SK-N-SH (cell line): ENCODE measurements around the gene ARHGAP31. TPM values are rescaled to one million over a fixed set of nuclear protein-coding genes. Genes with fewer than 3 reads are reported as not detected.

ENCODE experiments used
- CTCF ChIA-PET: fragments of 300-600, 350-600 bp; formaldehyde crosslinking; extraction: SDS; loops from one replicate; lab custom pipeline; 2021; lab: Yijun Ruan, JAX
- POLR2A ChIA-PET: fragments of 350-600 bp; sonication (Branson Sonifier 250); formaldehyde crosslinking; extraction: SDS; loops from one replicate; lab custom pipeline; 2020; ENCODE audit warnings: antibody characterized with exemption, inconsistent platforms; lab: Yijun Ruan, JAX
- DNase-seq: peaks from one replicate; pipeline ENCODE4 v3.0.0; 2012
- H2AFZ ChIP-seq: fragments of 200-600 bp; sonication (generic); 2 replicates; pipeline ENCODE4 v1.8.1; 2016; ENCODE audit warnings: antibody characterized with exemption, mild to moderate bottlenecking, low read depth
- H3F3A ChIP-seq: fragments of 200-600 bp; sonication (generic); replicated peaks from 2 replicates; pipeline ENCODE3; 2016; ENCODE audit warnings: antibody characterized with exemption, mild to moderate bottlenecking; ENCODE audit not compliant: insufficient read depth
- H3K27ac ChIP-seq, 2 experiments: fragments of 200-500 bp in 1 of 2; fragments of 200-600 bp in 1 of 2; sonication (Bioruptor generic) in 1 of 2; sonication (generic), shearing (Covaris generic) in 1 of 2; 2 replicates each; pipeline versions ENCODE4 v1.5.1 to v1.6.1; 2014 to 2016; ENCODE audit warnings: low read depth in 2 of 2, inconsistent platforms in 1 of 2, low read length in 1 of 2, mild to moderate bottlenecking in 1 of 2, mixed read lengths in 1 of 2
- H3K27me3 ChIP-seq: fragments of 200-600 bp; sonication (generic), shearing (Covaris generic); 2 replicates; pipeline ENCODE4 v1.6.1; 2016; ENCODE audit warnings: mixed run types; ENCODE audit not compliant: insufficient read depth
- H3K36me3 ChIP-seq, 2 experiments: fragments of 200-500 bp in 1 of 2; fragments of 200-600 bp in 1 of 2; sonication (Bioruptor generic) in 1 of 2; sonication (generic) in 1 of 2; replicated peaks in 1 of 2; 2 replicates each; pipeline versions ENCODE3 to v1.5.1; 2014 to 2016; ENCODE audit warnings: low read length in 1 of 2, mild to moderate bottlenecking in 1 of 2; ENCODE audit not compliant: insufficient read depth in 2 of 2, control insufficient read depth in 1 of 2
- H3K4me1 ChIP-seq, 2 experiments: fragments of 200-500 bp in 1 of 2; fragments of 200-600 bp in 1 of 2; sonication (Bioruptor generic) in 1 of 2; sonication (generic), shearing (Covaris generic) in 1 of 2; 2 replicates each; pipeline versions ENCODE4 v1.5.1 to v1.6.1; 2014 to 2016; ENCODE audit warnings: low read depth in 1 of 2, low read length in 1 of 2, mixed run types in 1 of 2; ENCODE audit not compliant: insufficient read depth in 2 of 2, control insufficient read depth in 1 of 2
- H3K4me2 ChIP-seq: fragments of 200-600 bp; sonication (generic), shearing (Covaris generic); 2 replicates; pipeline ENCODE4 v1.6.1; 2017; ENCODE audit warnings: mixed run types
- H3K4me3 ChIP-seq, 2 experiments: fragments of 200-500 bp in 1 of 2; fragments of 200-600 bp in 1 of 2; sonication (Bioruptor generic) in 1 of 2; sonication (generic), shearing (Covaris generic) in 1 of 2; 2 replicates each; pipeline versions ENCODE4 v1.5.1 to v1.8.1; 2014 to 2016; ENCODE audit warnings: low read depth in 2 of 2, inconsistent platforms in 1 of 2, low read length in 1 of 2, mild to moderate bottlenecking in 1 of 2, mixed read lengths in 1 of 2, moderate library complexity in 1 of 2
- H3K79me2 ChIP-seq: fragments of 200-600 bp; sonication (generic); 2 replicates; pipeline ENCODE4 v1.8.1; 2017; ENCODE audit warnings: mild to moderate bottlenecking; ENCODE audit not compliant: insufficient read depth
- H3K9ac ChIP-seq: fragments of 200-600 bp; sonication (generic); 2 replicates; pipeline ENCODE4 v1.6.1; 2017; ENCODE audit warnings: mixed run types
- H3K9me2 ChIP-seq: fragments of 200-600 bp; sonication (generic); 2 replicates; pipeline ENCODE4 v1.6.1; 2017; ENCODE audit warnings: mixed run types
- H3K9me3 ChIP-seq: fragments of 200-600 bp; sonication (generic); 2 replicates; pipeline ENCODE4 v1.6.1; 2017; ENCODE audit warnings: mixed run types, mild to moderate bottlenecking, moderate library complexity
- H4K20me1 ChIP-seq: fragments of 200-600 bp; sonication (generic); 2 replicates; pipeline ENCODE4 v1.6.1; 2017; ENCODE audit warnings: mild to moderate bottlenecking, mixed run types; ENCODE audit not compliant: insufficient read depth
- CHD2 ChIP-seq: fragments of 150-350 bp; IDR thresholded peaks from 2 replicates; pipeline ENCODE4 v1.6.1; 2018; ENCODE audit warnings: low read length; ENCODE audit not compliant: partially characterized antibody
- EP300 ChIP-seq, 2 experiments: IDR thresholded peaks; 2 replicates each; pipeline versions ENCODE4 v1.4.0 to v1.6.1; 2012; ENCODE audit warnings: borderline replicate concordance in 1 of 2, low read depth in 1 of 2, low read length in 1 of 2
- FOXM1 ChIP-seq: IDR thresholded peaks from 2 replicates; pipeline ENCODE4 v1.4.0; 2012; ENCODE audit warnings: low read depth, mild to moderate bottlenecking
- MEF2A ChIP-seq: IDR thresholded peaks from 2 replicates; pipeline ENCODE4 v1.4.0; 2012; ENCODE audit warnings: low read depth, borderline replicate concordance
- PBX3 ChIP-seq: IDR thresholded peaks from 2 replicates; pipeline ENCODE4; 2012
- POLR2AphosphoS5 ChIP-seq: IDR thresholded peaks from 2 replicates; pipeline ENCODE4 v1.6.1; 2012; ENCODE audit warnings: low read depth, low read length
- RAD21 ChIP-seq: IDR thresholded peaks from 2 replicates; pipeline ENCODE4 v1.6.1; 2012; ENCODE audit warnings: mild to moderate bottlenecking, low read length
- RCOR1 ChIP-seq: fragments of 150-350 bp; IDR thresholded peaks from 2 replicates; pipeline ENCODE4 v1.6.1; 2017; ENCODE audit warnings: antibody characterized with exemption, low read length
- RFX5 ChIP-seq: IDR thresholded peaks from 2 replicates; pipeline ENCODE4 v1.6.1; 2012; ENCODE audit warnings: mild to moderate bottlenecking, improper control_type of control experiment, low read length
- TCF12 ChIP-seq: IDR thresholded peaks from 2 replicates; pipeline ENCODE4 v1.4.0; 2012
- TEAD4 ChIP-seq: IDR thresholded peaks from 2 replicates; pipeline ENCODE4 v1.4.0; 2012; ENCODE audit warnings: mild to moderate bottlenecking, borderline replicate concordance; ENCODE audit not compliant: insufficient read depth
- YY1 ChIP-seq: IDR thresholded peaks from 2 replicates; pipeline ENCODE4 v1.4.0; 2012; ENCODE audit warnings: low read depth, mild to moderate bottlenecking
- WGBS: methylation state at CpG from one replicate; pipeline ENCODE4 v1.1.6; 2017; ENCODE audit warnings: low lambda C conversion rate; 5-methylcytosine and 5-hydroxymethylcytosine counted together
- polyA plus RNA-seq, 3 experiments: library from polyadenylated mRNA; depleted of rRNA; stranded (reverse); fragments of >200 nt; gene quantifications; 2 replicates each; pipeline ENCODE4 v1.2.3, GENCODE V29; 2012
- TF ChIP-seq, protein P1 (sequence below): IDR thresholded peaks from 2 replicates; pipeline ENCODE4 v1.6.1; 2012; ENCODE audit warnings: mild to moderate bottlenecking, low read depth, low read length, moderate library complexity
- TF ChIP-seq, protein P2 (sequence below): fragments of 200-600 bp; sonication (generic); IDR thresholded peaks from 2 replicates; pipeline ENCODE4 v1.6.1; 2017; ENCODE audit warnings: antibody characterized with exemption, mild to moderate bottlenecking, moderate library complexity

The ARHGAP31 gene
- polyA plus RNA-seq, 1 of the 3 experiments (the other 2 are of a cell fraction), result 4.4 TPM

DNA sequence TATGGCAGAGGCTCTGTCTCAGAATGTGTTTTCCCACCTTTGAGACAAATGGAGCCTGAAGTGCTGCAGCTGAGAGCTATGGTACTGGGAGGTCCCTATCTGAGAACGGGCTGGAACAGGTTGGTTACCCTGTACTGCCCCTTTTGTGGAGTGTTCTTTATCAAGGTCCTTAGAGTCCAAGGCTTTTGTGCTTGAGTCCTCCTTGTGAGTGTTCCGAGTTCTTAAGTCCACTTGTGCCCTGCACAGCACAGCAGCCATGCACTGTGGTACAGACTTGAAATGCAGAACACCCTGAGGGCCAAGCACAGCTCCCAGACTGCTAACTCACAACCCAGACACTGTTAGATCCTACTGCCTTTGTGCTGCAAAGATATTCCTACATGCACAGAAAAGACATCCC, 67.8 kb downstream of the ARHGAP31 start:
- no peak for TF ChIP-seq PBX3
- TF ChIP-seq EP300 (IDR thresholded peaks at IDR 0.05; ENCODE audit: borderline replicate concordance in 1 of 2, low read depth in 1 of 2, low read length in 1 of 2), result no peak
- TF ChIP-seq, protein P1, sequence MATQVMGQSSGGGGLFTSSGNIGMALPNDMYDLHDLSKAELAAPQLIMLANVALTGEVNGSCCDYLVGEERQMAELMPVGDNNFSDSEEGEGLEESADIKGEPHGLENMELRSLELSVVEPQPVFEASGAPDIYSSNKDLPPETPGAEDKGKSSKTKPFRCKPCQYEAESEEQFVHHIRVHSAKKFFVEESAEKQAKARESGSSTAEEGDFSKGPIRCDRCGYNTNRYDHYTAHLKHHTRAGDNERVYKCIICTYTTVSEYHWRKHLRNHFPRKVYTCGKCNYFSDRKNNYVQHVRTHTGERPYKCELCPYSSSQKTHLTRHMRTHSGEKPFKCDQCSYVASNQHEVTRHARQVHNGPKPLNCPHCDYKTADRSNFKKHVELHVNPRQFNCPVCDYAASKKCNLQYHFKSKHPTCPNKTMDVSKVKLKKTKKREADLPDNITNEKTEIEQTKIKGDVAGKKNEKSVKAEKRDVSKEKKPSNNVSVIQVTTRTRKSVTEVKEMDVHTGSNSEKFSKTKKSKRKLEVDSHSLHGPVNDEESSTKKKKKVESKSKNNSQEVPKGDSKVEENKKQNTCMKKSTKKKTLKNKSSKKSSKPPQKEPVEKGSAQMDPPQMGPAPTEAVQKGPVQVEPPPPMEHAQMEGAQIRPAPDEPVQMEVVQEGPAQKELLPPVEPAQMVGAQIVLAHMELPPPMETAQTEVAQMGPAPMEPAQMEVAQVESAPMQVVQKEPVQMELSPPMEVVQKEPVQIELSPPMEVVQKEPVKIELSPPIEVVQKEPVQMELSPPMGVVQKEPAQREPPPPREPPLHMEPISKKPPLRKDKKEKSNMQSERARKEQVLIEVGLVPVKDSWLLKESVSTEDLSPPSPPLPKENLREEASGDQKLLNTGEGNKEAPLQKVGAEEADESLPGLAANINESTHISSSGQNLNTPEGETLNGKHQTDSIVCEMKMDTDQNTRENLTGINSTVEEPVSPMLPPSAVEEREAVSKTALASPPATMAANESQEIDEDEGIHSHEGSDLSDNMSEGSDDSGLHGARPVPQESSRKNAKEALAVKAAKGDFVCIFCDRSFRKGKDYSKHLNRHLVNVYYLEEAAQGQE, result no peak
- no peak for TF ChIP-seq RFX5
- TF ChIP-seq, protein P2, sequence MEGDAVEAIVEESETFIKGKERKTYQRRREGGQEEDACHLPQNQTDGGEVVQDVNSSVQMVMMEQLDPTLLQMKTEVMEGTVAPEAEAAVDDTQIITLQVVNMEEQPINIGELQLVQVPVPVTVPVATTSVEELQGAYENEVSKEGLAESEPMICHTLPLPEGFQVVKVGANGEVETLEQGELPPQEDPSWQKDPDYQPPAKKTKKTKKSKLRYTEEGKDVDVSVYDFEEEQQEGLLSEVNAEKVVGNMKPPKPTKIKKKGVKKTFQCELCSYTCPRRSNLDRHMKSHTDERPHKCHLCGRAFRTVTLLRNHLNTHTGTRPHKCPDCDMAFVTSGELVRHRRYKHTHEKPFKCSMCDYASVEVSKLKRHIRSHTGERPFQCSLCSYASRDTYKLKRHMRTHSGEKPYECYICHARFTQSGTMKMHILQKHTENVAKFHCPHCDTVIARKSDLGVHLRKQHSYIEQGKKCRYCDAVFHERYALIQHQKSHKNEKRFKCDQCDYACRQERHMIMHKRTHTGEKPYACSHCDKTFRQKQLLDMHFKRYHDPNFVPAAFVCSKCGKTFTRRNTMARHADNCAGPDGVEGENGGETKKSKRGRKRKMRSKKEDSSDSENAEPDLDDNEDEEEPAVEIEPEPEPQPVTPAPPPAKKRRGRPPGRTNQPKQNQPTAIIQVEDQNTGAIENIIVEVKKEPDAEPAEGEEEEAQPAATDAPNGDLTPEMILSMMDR, result no peak
- no peak for DNase-seq
- H2AFZ ChIP-seq, result no peak overlapping the region
- H3K27ac ChIP-seq, result peak overlapping the region in 1 of 2 experiments; percentile 74; a peak in 1 of 4 replicates
- H3K9ac ChIP-seq, result no peak overlapping the region
- CTCF ChIA-PET, result interaction anchor here (0.9 to 1.8 kb wide), 4 partner anchors 9 to 86 kb away, joined by 3 to 7 read pairs (median 4); no protein-coding TSS in a partner anchor
- H4K20me1 ChIP-seq, result no peaks in the 10 kb centered on the region
- H3K27me3 ChIP-seq, result no peaks in the 10 kb centered on the region
- no peaks in the 10 kb centered on the region for H3K9me3 ChIP-seq
- no peaks in the 10 kb centered on the region for H3K9me2 ChIP-seq
- POLR2A ChIA-PET, result no interaction called here
- H3K4me1 ChIP-seq, result peaks cover 0 to 41% of the 10 kb centered on the region in 2 experiments; a peak in 2 of 4 replicates
- peaks cover 7% of the 10 kb centered on the region for H3F3A ChIP-seq
- 79% methylated on average over 2 of the region's 2 CpGs for WGBS
- peaks cover 4 to 7% of the 10 kb centered on the region in 2 experiments for H3K36me3 ChIP-seq
- peaks cover 19% of the 10 kb centered on the region for H3K79me2 ChIP-seq
- H3K4me2 ChIP-seq, result no peak overlapping the region
- no peak overlapping the region for H3K4me3 ChIP-seq

GRCh38 chr3:119362940-119363725, 69.0 kb downstream of the ARHGAP31 start:
- WGBS, result 88% methylated on average over 7 of the region's 7 CpGs
- CTCF ChIA-PET, result interaction anchor here (1.3 to 1.5 kb wide), 2 partner anchors 14 to 75 kb away, joined by 3 to 5 read pairs; no protein-coding TSS in a partner anchor
- TF ChIP-seq FOXM1, result no peak
- TF ChIP-seq TCF12, result no peak
- no peak for TF ChIP-seq MEF2A
- TF ChIP-seq RCOR1, result no peak
- TF ChIP-seq POLR2AphosphoS5, result no peak
- TF ChIP-seq RAD21, result no peak
- no peak for TF ChIP-seq RFX5
- TF ChIP-seq, protein P1, result no peak
- no peak for TF ChIP-seq CHD2
- no peak for TF ChIP-seq TEAD4
- no peak for TF ChIP-seq YY1

More at GRCh38 chr3:119362940-119363725, 69.0 kb downstream of the ARHGAP31 start:
- Histone ChIP-seq H3K9ac (no peak overlapping the region), H3K27ac (peak overlapping the region; percentile 3 to 76; a peak in 1 of 4 replicates), H3K27me3 (no peaks in the 10 kb centered on the region), H2AFZ (no peak overlapping the region), H3K36me3 (peaks cover 8 to 13% of the 10 kb centered on the region in 2 experiments), H3K79me2 (peaks cover 19% of the 10 kb centered on the region), H3K9me2 (no peaks in the 10 kb centered on the region), H3K4me3 (no peak overlapping the region), H3K4me1 (peaks cover 0 to 43% of the 10 kb centered on the region in 2 experiments; a peak in 2 of 4 replicates), H3F3A (peaks cover 7% of the 10 kb centered on the region), H4K20me1 (no peaks in the 10 kb centered on the region), H3K9me3 (no peaks in the 10 kb centered on the region), H3K4me2 (no peak overlapping the region)
- POLR2A ChIA-PET, result no interaction called here
- DNase-seq, result no peak
